ENCODE data around the gene REX1BD.

The REX1BD gene

GRCh38 chr19:18603255-18603957, 14.8 kb downstream of the REX1BD start:
- no peak for DNase-seq (ENCODE audit: low read depth)

GRCh38 chr19:18603958-18604819, 15.6 kb downstream of the REX1BD start:
- no peak for DNase-seq (ENCODE audit: low read depth)

- DNase-seq (ENCODE audit: low read depth), result no peak
Observed at GRCh38 chr19:18604820-18605159, 16.2 kb downstream of the REX1BD start.

- DNase-seq (ENCODE audit: low read depth), result no peak
Observed at GRCh38 chr19:18605196-18605545, 16.6 kb downstream of the REX1BD start.

- no peak for DNase-seq (ENCODE audit: low read depth)
Observed at GRCh38 chr19:18605546-18606280, 17.1 kb downstream of the REX1BD start.

GRCh38 chr19:18606281-18607225, 18.0 kb downstream of the REX1BD start, which contains the start of gene CRLF1:
Gene CRLF1 (minus strand): TSS chr19:18606799. CDS start chr19:18606656, 143 bp downstream.
- no peak for DNase-seq (ENCODE audit: low read depth)

GRCh38 chr19:18607226-18608101, 18.9 kb downstream of the REX1BD start:
- DNase-seq (ENCODE audit: low read depth), result no peak

- DNase-seq (ENCODE audit: low read depth), result no peak
Observed at GRCh38 chr19:18608102-18608804, 19.7 kb downstream of the REX1BD start.

- no peak for DNase-seq (ENCODE audit: low read depth)
Observed at GRCh38 chr19:18608805-18609716, 20.5 kb downstream of the REX1BD start.

GRCh38 chr19:18609717-18610051, 21.1 kb downstream of the REX1BD start:
- no peak for DNase-seq (ENCODE audit: low read depth)

GRCh38 chr19:18610245-18610555, 21.6 kb downstream of the REX1BD start:
- DNase-seq (ENCODE audit: low read depth), result no peak

- no peak for DNase-seq (ENCODE audit: low read depth)
Observed at GRCh38 chr19:18610556-18611326, 22.1 kb downstream of the REX1BD start.

- DNase-seq (ENCODE audit: low read depth), result no peak
Observed at GRCh38 chr19:18611327-18612050, 22.9 kb downstream of the REX1BD start.

- no peak for DNase-seq (ENCODE audit: low read depth)
Observed at GRCh38 chr19:18612051-18612771, 23.6 kb downstream of the REX1BD start.

GRCh38 chr19:18612772-18613588, 24.4 kb downstream of the REX1BD start, which contains the start of gene TMEM59L:
Gene TMEM59L (plus strand): TSS chr19:18612870. CDS start chr19:18612959, 89 bp downstream.
- DNase-seq (ENCODE audit: low read depth), result no peak
